ENCODE data around the gene DYNLL1.

DNA sequence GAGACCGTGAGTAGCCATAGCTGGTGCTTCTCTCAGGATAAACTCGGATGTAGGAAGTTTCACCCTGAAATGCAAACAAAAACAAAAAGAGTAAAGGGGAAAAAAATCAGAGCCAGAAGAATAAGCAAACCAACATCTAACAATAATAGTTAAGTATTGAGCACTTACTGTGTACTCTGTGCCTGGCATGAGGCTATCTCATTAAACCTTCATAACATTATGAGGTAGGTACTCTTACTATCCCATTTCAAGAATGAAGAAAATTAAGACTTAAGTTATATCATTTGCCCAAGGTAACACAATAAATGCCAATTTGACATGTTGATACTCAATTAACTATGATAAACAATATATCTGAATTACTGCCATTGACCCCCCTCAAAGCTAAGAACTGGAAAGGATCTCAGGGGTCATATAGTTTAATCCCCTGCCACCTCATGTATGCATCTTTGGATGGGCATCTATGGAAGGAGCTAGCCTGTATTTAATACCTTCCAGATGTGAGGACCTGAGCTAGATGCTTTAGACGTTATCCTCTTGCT, 33.7 kb upstream of the DYNLL1 start:
- TF ChIP-seq, protein P1, sequence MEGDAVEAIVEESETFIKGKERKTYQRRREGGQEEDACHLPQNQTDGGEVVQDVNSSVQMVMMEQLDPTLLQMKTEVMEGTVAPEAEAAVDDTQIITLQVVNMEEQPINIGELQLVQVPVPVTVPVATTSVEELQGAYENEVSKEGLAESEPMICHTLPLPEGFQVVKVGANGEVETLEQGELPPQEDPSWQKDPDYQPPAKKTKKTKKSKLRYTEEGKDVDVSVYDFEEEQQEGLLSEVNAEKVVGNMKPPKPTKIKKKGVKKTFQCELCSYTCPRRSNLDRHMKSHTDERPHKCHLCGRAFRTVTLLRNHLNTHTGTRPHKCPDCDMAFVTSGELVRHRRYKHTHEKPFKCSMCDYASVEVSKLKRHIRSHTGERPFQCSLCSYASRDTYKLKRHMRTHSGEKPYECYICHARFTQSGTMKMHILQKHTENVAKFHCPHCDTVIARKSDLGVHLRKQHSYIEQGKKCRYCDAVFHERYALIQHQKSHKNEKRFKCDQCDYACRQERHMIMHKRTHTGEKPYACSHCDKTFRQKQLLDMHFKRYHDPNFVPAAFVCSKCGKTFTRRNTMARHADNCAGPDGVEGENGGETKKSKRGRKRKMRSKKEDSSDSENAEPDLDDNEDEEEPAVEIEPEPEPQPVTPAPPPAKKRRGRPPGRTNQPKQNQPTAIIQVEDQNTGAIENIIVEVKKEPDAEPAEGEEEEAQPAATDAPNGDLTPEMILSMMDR (IDR thresholded peaks at IDR 0.05; ENCODE audit: low read depth, low read length, poor library complexity, severe bottlenecking), result no peak
- no peak for TF ChIP-seq EZH2phosphoT487 (IDR thresholded peaks at IDR 0.05; ENCODE audit: borderline replicate concordance, low read length)

Measured in DOHH2 (cell line).